Astrocyte of the cerebellum (primary cell): ENCODE results near the gene MALSU1.

ENCODE experiments used
- DNase-seq: peaks from one replicate; pipeline ENCODE4 v3.0.0-alpha.2; 2011; ENCODE audit warnings: low read depth
- H3K4me3 ChIP-seq: 2 replicates; pipeline ENCODE4 v1.5.1; 2011; ENCODE audit warnings: mild to moderate bottlenecking, low read depth, low read length, moderate library complexity
- CTCF ChIP-seq: IDR thresholded peaks from 2 replicates; pipeline ENCODE4 v1.5.1; 2012; ENCODE audit warnings: low read length, low read depth, moderate library complexity, mild to moderate bottlenecking; ENCODE audit errors: missing control alignments
- in situ Hi-C: cut with HindIII; loops from 2 replicates; pipeline ENCODE4 v1.10.0; 2017; ENCODE audit warnings: low sequenced_read_pairs

Gene MALSU1

GRCh38 chr7:23337374-23337773 lies 38.2 kb downstream of the MALSU1 start:
- TF ChIP-seq CTCF = no peak
- no peak for DNase-seq
- in situ Hi-C loops = loop anchor here (5.0 kb wide), 1 partner anchor 50 kb away; no protein-coding TSS in a partner anchor
- no peak overlapping the region for H3K4me3 ChIP-seq

- in situ Hi-C loops = loop anchor here (5.0 kb wide), 1 partner anchor 51 kb away; no protein-coding TSS in a partner anchor
- TF ChIP-seq CTCF = no peak
Observed at GRCh38 chr7:23338439-23338838, 39.3 kb downstream of the MALSU1 start.

GRCh38 chr7:23338863-23339262 lies 39.7 kb downstream of the MALSU1 start:
- in situ Hi-C loops = loop anchor here (5.0 kb wide), 1 partner anchor 52 kb away; no protein-coding TSS in a partner anchor
- H3K4me3 ChIP-seq = no peak overlapping the region
- no peak for TF ChIP-seq CTCF
- no peak for DNase-seq

More at GRCh38 chr7:23338439-23338838, 39.3 kb downstream of the MALSU1 start:
- no peak overlapping the region for H3K4me3 ChIP-seq
- DNase-seq = no peak

- TF ChIP-seq CTCF = no peak
- DNase-seq = no peak
- in situ Hi-C loops = no loop called here
- no peak overlapping the region for H3K4me3 ChIP-seq
Observed at GRCh38 chr7:23341846-23342598, 42.9 kb downstream of the MALSU1 start.

GRCh38 chr7:23343102-23343501 lies 44.0 kb downstream of the MALSU1 start:
- no peak for TF ChIP-seq CTCF
- H3K4me3 ChIP-seq = no peak overlapping the region
- no peak for DNase-seq
- in situ Hi-C loops = no loop called here

GRCh38 chr7:23343806-23344475 lies 44.8 kb downstream of the MALSU1 start:
- H3K4me3 ChIP-seq = no peak overlapping the region
- in situ Hi-C loops = no loop called here
- TF ChIP-seq CTCF = no peak
- DNase-seq = peak; percentile 72
